ENCODE data around the gene ACTN3.

- TF ChIP-seq CTCF (IDR thresholded peaks at IDR 0.05) (no peak), POLR2A (IDR thresholded peaks at IDR 0.05) (no peak)
These were observed 13.9 kb upstream of the ACTN3 start for GRCh38 chr11:66532784-66533183.
